ENCODE measurements around the gene GADD45G. TPM values are rescaled to one million over a fixed set of nuclear protein-coding genes. Genes with fewer than 3 reads are reported as not detected.
A peak's percentile ranks its signal among the peaks of the same experiment; 100 is the strongest.

Gene GADD45G
- total and polyA plus RNA-seq, 2 of the 4 experiments (the other 2 are of a cell fraction), result 0.15 TPM; not detected in 1

DNA sequence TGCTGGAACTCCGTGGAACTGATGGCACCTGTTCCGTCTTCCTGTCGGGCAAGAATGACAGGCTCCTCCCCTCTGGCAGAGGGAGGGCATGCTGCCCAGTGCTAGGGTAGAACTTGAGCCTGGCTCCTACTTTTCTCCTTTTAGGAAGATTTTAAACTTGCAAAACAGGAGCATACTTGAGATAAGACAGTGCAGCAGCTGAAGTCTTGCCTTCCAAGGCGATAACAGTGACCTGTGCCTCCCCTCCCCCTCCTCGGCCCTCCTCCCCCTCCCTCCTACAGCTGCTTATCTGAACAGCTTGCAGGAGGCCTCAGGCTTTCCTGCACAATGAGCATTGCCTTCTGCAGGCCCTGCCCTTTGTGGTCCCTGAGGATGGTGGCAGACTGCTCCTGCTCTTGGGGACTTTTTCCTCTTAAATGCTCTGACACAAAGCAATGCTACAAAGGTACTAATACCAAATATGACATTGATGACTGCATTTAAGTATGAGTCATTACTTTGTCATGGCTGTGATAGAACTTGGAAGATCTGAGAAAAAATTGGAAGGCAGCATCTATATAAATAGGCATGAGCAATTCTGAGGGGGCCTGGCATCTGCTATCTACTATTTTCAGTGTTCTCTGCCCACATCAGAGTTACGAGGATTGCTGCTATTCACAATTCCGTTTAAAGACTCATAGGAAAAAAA lies 2.0 kb downstream of the GADD45G start:
- Histone ChIP-seq H3K4ac (ENCODE audit: low read depth, low read length) (peak overlapping the region; percentile 10; the same call in 1 of the 2 replicates), H2AK5ac (ENCODE audit: low read depth, low read length) (no peak overlapping the region), H3K4me1 (ENCODE audit: control insufficient read depth, insufficient read depth, low read length) (peaks cover 5% of the 10 kb centered on the region), H3K9me3 (ENCODE audit: control insufficient read depth, insufficient read depth, low read length) (no peaks in the 10 kb centered on the region), H3K4me2 (ENCODE audit: low read depth, low read length) (no peak overlapping the region), H2BK15ac (ENCODE audit: low read depth, low read length) (no peak overlapping the region), H2BK20ac (ENCODE audit: low read depth, low read length) (no peak overlapping the region), H2AFZ (replicated peaks; ENCODE audit: low read length, poor library complexity) (peak overlapping the region; percentile 85), H3K56ac (ENCODE audit: extremely low read depth, insufficient read depth, low read length) (no peak overlapping the region), H4K5ac (ENCODE audit: low read depth, low read length) (no peak overlapping the region), H3K14ac (replicated peaks; ENCODE audit: low read depth, low read length) (no peak overlapping the region), H2AK9ac (replicated peaks; ENCODE audit: low read depth, low read length, poor library complexity) (no peak overlapping the region), H3K27me3 (ENCODE audit: control insufficient read depth, insufficient read depth, low read length) (peaks cover 20% of the 10 kb centered on the region), H3K23ac (ENCODE audit: low read depth, low read length) (no peak overlapping the region), H4K20me1 (ENCODE audit: insufficient read depth, low read length) (no peaks in the 10 kb centered on the region), H3K9me1 (ENCODE audit: insufficient read depth, low read length) (no peaks in the 10 kb centered on the region; the same call in 1 of the 2 replicates), H3K9ac (ENCODE audit: low read depth, low read length) (no peak overlapping the region), H2BK5ac (ENCODE audit: low read depth, low read length, poor library complexity, severe bottlenecking) (no peak overlapping the region), H2BK120ac (ENCODE audit: low read depth, low read length) (no peak overlapping the region), H4K8ac (ENCODE audit: low read depth in 2 of 2, low read length in 2 of 2) (no peak overlapping the region; a peak in 1 of 4 replicates), H3K36me3 (ENCODE audit: control insufficient read depth, insufficient read depth, low read length) (no peaks in the 10 kb centered on the region), H3K18ac (ENCODE audit: low read depth, low read length) (no peak overlapping the region), H4K91ac (ENCODE audit: insufficient read depth, low read depth, low read length) (no peak overlapping the region), H3K4me3 (ENCODE audit: insufficient read depth, low read depth, low read length) (no peak overlapping the region), H3K79me1 (ENCODE audit: low read depth in 1 of 2, low read length in 2 of 2) (no peaks in the 10 kb centered on the region), H3K27ac (ENCODE audit: insufficient read depth, low read length) (no peak overlapping the region)
- ATAC-seq (ENCODE audit: low read depth), result no peak
- peak; percentile 28 for DNase-seq
- in situ Hi-C loops (cut with MboI; ENCODE audit: low sequenced_read_pairs) (no loop called here), intact Hi-C loops (cut with micrococcal nuclease) (no loop called here), dilution Hi-C loops (cut with HindIII; ENCODE audit: low sequenced_read_pairs, unreplicated experiment) (no loop called here)
- 36% methylated on average over 5 of the region's 7 CpGs; no CpG with 5 or more reads in 1 of the 2 experiments for WGBS, 2 experiments (ENCODE audit: extremely low coverage in 2 of 2, insufficient read length in 1 of 2)
- TF ChIP-seq FOS (IDR thresholded peaks at IDR 0.05; ENCODE audit: low read depth, low read length) (peak; percentile 39; the same call in 1 of the 2 replicates), CHD1 (IDR thresholded peaks at IDR 0.05; ENCODE audit: low read depth, low read length) (no peak)
- BruUV-seq (replicated peaks), result no TSS peak
- ChIA-PET POLR2A (ENCODE audit: unreplicated experiment) (no interaction called here), CTCF (no interaction called here)
